Esophagus mucosa (tissue), 1 donor: Measurements from ENCODE around the gene KRTAP9-7. TPM values are rescaled to one million over a fixed set of nuclear protein-coding genes. Genes with fewer than 3 reads are reported as not detected.
"Not testable (repeated sequence)": the region's sequence is repeated elsewhere in the genome, so short reads cannot be mapped to it uniquely, and the experiment has no call there.

ENCODE experiments used
- ATAC-seq: fragments of 200-7000 bp; cut with Tn5 transposase; one replicate; pipeline ENCODE4 v1.9.1; 2020
- total RNA-seq: library from RNA; stranded (reverse); gene quantifications from one replicate; pipeline ENCODE4 v1.2.4, GENCODE V29; 2023
- donor health status: DM: yes; HTN: yes; CAD: no.

KRTAP9-7 gene, protein sequence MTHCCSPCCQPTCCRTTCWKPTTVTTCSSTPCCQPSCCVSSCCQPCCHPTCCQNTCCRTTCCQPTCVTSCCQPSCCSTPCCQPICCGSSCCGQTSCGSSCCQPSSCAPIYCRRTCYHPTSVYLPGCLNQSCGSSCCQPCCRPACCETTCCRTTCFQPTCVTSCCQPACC
- not detected for total RNA-seq

DNA sequence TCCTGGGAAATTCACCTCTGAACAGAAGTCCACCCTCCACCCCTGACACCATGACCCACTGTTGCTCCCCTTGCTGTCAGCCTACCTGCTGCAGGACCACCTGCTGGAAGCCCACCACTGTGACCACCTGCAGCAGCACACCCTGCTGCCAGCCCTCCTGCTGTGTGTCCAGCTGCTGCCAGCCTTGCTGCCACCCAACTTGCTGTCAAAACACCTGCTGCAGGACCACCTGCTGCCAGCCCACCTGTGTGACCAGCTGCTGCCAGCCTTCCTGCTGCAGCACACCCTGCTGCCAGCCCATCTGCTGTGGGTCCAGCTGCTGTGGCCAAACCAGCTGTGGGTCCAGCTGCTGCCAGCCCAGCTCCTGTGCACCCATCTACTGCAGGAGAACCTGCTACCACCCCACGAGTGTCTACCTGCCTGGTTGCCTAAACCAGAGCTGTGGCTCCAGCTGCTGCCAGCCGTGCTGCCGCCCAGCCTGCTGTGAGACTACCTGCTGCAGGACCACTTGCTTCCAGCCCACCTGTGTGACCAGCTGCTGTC is at the start of gene KRTAP9-7:
KRTAP9-7 (plus strand) TSS at position 51 of the 543 bp plus-strand sequence; CDS start at position 51, 0 bp downstream.
- ATAC-seq: not testable (repeated sequence)

DNA sequence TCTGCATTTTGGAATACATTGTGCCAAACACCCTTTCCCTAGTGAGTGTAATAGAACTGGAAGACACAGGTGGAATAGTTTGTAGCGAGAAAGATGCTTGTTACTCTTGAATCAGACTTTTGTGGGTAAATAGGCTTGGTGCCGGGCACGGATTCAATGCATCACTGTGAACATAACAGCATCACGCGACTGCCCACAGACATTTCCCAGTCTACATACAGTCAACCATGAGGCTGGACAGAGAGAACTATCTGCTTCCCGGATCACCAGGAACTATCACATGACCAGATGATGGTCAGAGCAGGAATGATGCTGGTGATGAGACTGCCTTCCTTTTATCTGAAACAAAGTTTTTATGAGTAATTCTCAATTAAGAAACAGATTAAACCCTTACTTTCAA is 49.4 kb upstream of the KRTAP9-7 start:
- no peak for ATAC-seq

DNA sequence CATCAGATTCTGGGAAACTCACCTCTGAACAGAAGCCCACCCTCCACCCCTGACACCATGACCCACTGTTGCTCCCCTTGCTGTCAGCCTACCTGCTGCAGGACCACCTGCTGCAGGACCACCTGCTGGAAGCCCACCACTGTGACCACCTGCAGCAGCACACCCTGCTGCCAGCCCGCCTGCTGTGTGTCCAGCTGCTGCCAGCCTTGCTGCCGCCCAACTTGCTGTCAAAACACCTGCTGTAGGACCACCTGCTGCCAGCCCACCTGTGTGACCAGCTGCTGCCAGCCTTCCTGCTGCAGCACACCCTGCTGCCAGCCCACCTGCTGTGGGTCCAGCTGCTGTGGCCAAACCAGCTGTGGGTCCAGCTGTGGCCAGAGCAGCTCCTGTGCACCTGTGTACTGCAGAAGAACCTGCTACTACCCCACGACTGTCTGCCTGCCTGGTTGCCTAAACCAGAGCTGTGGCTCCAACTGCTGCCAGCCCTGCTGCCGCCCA is 48.9 kb upstream of the KRTAP9-7 start, which contains the start of gene KRTAP9-2:
KRTAP9-2 (plus strand) TSS at position 51 of the 498 bp plus-strand sequence; CDS start at position 58, 7 bp downstream.
- ATAC-seq: not testable (repeated sequence)

DNA sequence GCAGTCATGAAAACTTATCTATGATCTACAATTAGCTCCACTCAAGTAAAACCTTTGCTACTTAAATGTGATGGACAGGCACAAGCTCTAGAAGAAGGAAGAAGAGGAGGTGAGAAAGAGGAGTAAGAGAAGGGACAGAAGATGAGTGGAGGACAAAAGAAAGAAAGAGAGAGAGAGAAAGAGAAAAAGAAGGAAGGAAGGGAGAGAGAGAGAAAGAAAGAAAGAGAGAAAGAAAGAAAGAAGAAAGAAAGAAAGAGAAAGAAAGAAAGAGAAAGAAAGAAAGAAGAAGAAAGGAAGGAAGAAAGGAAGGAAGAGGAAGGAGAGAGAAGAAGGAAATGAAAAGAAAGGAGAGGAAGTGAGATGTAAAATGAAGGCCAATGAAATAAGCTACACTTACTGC is 45.4 kb upstream of the KRTAP9-7 start:
- no peak for ATAC-seq

GRCh38 chr17:41231731-41232130 is 43.8 kb upstream of the KRTAP9-7 start:
- ATAC-seq: no peak

DNA sequence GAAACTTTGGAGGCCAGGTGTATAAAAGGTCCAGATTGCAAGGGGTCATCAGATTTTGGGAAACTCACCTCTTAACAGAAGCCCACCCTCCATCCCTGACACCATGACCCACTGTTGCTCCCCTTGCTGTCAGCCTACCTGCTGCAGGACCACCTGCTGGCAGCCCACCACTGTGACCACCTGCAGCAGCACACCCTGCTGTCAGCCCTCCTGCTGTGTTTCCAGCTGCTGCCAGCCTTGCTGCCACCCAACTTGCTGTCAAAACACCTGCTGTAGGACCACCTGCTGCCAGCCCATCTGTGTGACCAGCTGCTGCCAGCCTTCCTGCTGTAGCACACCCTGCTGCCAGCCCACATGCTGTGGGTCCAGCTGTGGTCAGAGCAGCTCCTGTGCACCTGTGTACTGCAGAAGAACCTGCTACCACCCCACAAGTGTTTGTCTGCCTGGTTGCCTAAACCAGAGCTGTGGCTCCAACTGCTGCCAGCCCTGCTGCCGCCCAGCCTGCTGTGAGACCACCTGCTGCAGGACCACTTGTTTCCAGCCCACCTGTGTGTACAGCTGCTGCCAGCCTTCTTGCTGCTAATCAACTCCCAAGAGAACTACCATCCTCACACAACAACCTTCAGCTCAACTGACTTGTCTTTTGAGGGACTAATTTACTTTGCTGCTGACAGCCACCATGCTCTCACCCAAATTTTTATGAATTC is 42.9 kb upstream of the KRTAP9-7 start, which contains the start of gene KRTAP9-3:
KRTAP9-3 (plus strand) TSS at position 51 of the 707 bp plus-strand sequence; CDS start at position 104, 53 bp downstream.
- not testable (repeated sequence) for ATAC-seq

DNA sequence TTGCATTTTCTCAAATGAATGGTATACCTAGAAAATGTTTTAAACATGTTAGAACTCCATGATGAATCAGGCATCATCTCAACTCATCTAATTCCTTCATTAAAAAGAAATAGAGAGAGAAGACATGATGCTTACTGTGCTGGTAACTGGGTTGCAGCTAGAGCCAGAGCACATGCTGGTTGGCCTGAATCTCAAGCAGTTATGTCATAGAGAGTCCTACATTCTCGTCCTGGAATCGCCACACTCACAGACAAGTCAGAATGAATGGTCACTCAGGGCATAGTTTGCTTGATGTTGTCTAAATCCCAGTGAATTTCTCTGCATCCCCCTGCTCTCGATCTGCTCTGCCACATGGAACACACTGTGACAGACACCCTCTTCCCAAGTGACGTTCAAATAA is 38.4 kb upstream of the KRTAP9-7 start:
- not testable (repeated sequence) for ATAC-seq

DNA sequence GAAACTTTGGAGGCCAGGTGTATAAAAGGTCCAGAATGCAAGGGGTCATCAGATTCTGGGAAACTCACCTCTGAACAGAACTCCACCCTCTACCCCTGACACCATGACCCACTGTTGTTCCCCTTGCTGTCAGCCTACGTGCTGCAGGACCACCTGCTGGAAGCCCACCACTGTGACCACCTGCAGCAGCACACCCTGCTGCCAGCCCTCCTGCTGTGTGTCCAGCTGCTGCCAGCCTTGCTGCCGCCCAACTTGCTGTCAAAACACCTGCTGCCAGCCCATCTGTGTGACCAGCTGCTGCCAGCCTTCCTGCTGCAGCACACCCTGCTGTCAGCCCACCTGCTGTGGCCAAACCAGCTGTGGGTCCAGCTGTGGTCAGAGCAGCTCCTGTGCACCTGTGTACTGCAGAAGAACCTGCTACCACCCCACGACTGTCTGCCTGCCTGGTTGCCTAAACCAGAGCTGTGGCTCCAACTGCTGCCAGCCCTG is 37.5 kb upstream of the KRTAP9-7 start, which contains the start of gene KRTAP9-8:
KRTAP9-8 (plus strand) TSS at position 51 of the 489 bp plus-strand sequence; CDS start at position 104, 53 bp downstream.
- ATAC-seq: not testable (repeated sequence)

DNA sequence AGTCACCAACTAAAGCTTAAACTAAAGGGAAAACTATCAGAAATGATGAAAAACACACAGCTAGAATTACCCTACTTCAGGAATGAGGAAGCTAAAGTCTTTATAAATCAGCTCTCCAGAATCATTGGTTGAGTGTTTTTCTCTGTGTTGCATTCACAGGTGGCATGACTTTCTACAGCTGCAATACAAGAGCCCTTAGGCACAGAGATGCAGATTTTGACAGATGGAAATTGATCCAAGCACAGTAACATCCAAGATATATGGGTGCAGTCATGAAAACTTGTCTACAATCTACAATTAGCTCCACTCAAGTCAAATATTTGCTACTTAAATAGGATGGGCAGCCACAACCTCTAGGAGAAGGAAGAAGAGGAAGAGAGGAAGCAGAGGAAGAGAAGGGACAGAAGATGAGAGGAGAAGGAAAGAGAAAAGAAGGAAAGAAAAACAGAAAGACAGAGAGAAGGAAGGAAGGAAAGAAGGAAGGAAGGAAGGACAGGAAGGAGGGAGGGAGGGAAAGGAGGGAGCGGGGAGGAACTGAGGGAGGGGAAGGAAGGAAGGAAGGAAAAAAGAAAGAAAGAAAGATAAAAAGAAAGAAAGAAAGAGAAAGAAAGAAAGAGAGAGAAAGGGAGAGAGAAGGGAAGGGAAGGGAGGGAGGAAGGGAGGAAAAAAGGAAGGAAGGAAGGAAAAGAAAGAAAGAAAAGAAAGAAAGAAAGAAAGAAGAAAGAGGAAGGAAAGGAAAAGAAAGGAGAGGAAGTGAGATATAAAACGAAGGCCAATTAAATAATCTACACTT is 28.3 kb upstream of the KRTAP9-7 start:
- not testable (repeated sequence) for ATAC-seq

DNA sequence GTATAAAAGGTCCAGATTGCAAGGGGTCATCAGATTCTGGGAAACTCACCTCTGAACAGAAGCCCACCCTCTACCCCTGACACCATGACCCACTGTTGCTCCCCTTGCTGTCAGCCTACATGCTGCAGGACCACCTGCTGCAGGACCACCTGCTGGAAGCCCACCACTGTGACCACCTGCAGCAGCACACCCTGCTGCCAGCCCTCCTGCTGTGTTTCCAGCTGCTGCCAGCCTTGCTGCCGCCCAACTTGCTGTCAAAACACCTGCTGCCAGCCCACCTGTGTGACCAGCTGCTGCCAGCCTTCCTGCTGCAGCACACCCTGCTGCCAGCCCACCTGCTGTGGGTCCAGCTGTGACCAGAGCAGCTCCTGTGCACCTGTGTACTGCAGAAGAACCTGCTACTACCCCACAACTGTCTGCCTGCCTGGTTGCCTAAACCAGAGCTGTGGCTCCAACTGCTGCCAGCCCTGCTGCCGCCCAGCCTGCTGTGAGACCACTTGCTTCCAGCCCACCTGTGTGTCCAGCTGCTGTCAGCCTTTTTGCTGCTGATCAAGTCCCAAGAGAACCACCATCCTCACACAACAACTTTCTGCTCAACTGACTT is 25.8 kb upstream of the KRTAP9-7 start, which contains the start of gene KRTAP9-4:
KRTAP9-4 (plus strand) TSS at position 51 of the 604 bp plus-strand sequence; CDS start at position 85, 34 bp downstream.
- ATAC-seq: not testable (repeated sequence)

DNA sequence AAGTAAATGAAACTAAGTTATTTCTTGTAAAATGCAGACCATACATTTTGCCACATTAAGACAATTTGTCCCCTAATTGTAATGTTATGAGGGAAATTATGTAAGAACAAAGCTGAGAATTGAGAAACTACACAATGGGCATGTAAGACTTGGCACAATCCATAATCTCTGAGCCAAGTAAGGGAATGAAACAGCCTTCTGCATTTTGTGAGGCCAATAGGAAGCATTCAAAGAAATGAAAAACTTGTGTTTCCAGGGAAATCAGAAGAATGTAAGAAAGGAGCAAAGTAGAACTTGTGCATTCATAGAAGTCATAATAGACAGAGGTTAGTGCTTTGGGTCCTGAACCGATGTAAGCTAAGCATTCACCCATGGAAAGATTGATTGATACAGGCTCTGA is 24.2 kb upstream of the KRTAP9-7 start:
- no peak for ATAC-seq

GRCh38 chr17:41254861-41255260 is 20.6 kb upstream of the KRTAP9-7 start:
- ATAC-seq: no peak

DNA sequence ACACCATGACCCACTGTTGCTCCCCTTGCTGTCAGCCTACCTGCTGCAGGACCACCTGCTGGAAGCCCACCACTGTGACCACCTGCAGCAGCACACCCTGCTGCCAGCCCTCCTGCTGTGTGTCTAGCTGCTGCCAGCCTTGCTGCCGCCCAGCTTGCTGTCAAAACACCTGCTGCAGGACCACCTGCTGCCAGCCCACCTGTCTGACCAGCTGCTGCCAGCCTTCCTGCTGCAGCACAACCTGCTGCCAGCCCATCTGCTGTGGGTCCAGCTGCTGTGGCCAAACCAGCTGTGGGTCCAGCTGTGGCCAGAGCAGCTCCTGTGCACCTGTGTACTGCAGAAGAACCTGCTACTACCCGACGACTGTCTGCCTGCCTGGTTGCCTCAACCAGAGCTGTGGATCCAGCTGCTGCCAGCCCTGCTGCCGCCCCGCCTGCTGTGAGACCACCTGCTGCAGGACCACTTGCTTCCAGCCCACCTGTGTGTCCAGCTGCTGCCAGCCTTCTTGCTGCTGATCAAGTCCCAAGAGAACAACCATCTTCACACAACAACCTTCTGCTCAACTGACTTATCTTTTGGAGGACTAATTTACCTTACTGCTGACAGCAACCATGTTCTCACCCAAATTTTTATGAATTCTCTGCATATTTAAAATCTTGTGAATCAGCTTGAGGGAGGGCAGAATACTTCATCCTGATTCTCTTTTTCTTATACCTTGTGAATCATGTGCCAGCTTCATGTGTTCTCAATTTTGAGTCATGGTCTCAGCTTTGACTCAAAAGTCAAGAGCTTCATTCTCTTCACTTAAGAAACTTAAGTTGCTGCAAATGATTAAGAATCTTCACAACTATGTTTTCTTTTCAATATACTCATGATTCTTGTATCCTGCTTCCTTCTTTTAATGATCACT is 19.9 kb upstream of the KRTAP9-7 start, which contains the start of gene KRTAP9-9:
KRTAP9-9 (plus strand) TSS at position 4 of the 910 bp plus-strand sequence.
- not testable (repeated sequence) for ATAC-seq

GRCh38 chr17:41256291-41256685 is 19.2 kb upstream of the KRTAP9-7 start:
- no peak for ATAC-seq

DNA sequence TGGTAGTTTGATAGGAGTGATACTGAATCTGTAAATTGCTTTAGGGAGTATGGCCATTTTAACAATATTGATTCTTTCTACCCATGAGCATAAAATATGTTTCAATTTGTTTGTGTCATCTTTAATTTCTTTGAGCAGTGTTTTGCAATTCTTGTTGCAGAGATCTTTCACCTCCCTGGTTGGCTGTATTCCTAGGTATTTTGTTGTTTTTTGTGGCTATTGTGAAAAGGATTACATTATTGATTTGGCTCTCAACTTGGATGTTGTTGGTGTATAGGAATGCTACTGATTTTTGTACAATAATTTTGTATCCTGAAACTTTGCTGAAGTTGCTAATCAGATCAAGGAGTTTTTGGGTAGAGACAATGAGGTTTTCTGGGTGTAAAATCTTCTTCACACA is 17.1 kb upstream of the KRTAP9-7 start:
- ATAC-seq: no peak

GRCh38 chr17:41263212-41263611 is 12.3 kb upstream of the KRTAP9-7 start:
- no peak for ATAC-seq

DNA sequence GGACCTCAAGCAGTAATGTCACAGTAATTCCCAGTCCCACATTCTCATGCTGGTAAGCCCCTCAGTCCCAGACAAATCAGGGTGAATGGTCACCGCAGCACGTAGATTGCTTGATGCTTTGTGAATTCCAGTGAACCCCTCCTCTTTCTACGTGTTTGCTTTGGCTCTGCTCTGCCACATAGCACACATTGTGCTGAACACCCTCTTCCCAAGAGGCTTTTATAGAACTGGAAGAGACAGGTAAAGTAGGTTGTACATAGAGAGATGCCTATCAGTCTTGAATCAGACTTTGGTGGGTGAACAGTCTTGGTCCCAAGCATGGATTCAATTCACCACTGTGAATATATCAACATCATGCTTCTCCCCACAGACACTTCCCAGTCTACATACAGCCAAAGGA is 10.9 kb upstream of the KRTAP9-7 start:
- ATAC-seq: no peak

DNA sequence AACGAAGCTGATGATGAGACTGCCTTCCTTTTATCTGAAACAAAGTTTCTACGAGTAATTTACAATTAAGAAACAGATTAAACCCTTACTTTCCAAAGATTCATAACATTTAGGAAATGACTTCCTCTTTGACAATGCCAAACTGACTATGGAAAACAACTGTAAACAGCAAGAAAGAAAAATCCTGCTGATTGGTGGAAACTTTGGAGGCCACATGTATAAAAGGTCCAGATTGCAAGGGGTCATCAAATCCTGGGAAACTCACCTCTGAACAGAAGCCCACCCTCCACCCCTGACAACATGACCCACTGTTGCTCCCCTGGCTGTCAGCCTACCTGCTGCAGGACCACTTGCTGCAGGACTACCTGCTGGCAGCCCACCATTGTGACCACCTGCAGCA is 10.4 kb upstream of the KRTAP9-7 start, which contains the start of gene KRTAP9-6:
KRTAP9-6 (plus strand) TSS at position 301 of the 400 bp plus-strand sequence; CDS start at position 301, 0 bp downstream.
- ATAC-seq: no peak

DNA sequence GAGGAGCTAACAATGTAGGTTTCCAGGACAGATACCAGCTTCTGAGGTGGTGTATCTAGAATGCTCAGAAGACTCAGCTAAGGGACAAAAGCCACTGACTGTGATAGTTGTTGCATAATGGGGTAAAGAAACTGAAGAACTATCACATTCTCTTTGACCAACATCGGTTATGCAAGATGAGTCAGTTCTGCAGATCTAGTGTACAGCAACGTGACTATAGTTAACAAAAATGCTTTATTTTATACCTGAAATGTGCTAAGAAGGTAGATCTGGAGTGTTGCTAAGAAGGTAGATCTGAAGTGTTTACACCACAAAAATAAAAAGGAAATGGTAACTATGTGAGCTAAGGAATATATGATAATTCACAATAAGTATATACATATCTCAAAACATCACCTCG is 7.8 kb upstream of the KRTAP9-7 start:
- ATAC-seq: no peak

GRCh38 chr17:41271323-41271722 is 4.2 kb upstream of the KRTAP9-7 start:
- not testable (repeated sequence) for ATAC-seq
